Heart left ventricle (tissue), 16 donors: ENCODE data around the gene COLEC11. TPM values are rescaled to one million over a fixed set of nuclear protein-coding genes. Genes with fewer than 3 reads are reported as not detected.
A peak's percentile ranks its signal among the peaks of the same experiment; 100 is the strongest.
"Not testable (repeated sequence)": the region's sequence is repeated elsewhere in the genome, so short reads cannot be mapped to it uniquely, and the experiment has no call there.

Experiments used
- ATAC-seq, 4 donors: fragments of 200-7000 bp; cut with Tn5 transposase; one replicate each; pipeline ENCODE4 v1.9.1; 2020 to 2022; ENCODE audit warnings: moderate library complexity in 4 of 4, mild to moderate bottlenecking in 3 of 4, moderate number of reproducible peaks in 1 of 4
- DNase-seq, 5 donors: peaks; one replicate each; pipeline ENCODE4 v3.0.0-alpha.2; 2020
- H3K27ac ChIP-seq, 12 donors: fragments of 200-600 bp; sonication (generic) in 4 of 12; one replicate each; pipeline versions ENCODE4 v1.5.0 to v1.8.0; 2016 to 2022; ENCODE audit warnings: mild to moderate bottlenecking in 2 of 12
- H3K27me3 ChIP-seq, 9 donors: fragments of 200-600 bp; sonication (generic) in 2 of 9; one replicate each; pipeline versions ENCODE4 v1.5.1 to v1.8.0; 2016 to 2022; ENCODE audit warnings: mild to moderate bottlenecking in 3 of 9
- H3K36me3 ChIP-seq, 9 donors: fragments of 200-600 bp; sonication (generic) in 2 of 9; one replicate each; pipeline versions ENCODE4 v1.5.0 to v1.8.0; 2018 to 2022; ENCODE audit warnings: mild to moderate bottlenecking in 2 of 9
- H3K4me1 ChIP-seq, 12 donors: fragments of 200-600 bp; sonication (generic) in 4 of 12; one replicate each; pipeline versions ENCODE4 v1.5.0 to v1.8.0; 2016 to 2022; ENCODE audit warnings: mild to moderate bottlenecking in 3 of 12
- H3K4me3 ChIP-seq, 12 donors: fragments of 200-600 bp; sonication (generic) in 4 of 12; one replicate each; pipeline versions ENCODE4 v1.5.0 to v1.8.0; 2017 to 2022; ENCODE audit warnings: mild to moderate bottlenecking in 9 of 12, moderate library complexity in 4 of 12
- H3K9me3 ChIP-seq, 12 donors: fragments of 200-600 bp; sonication (generic) in 4 of 12; one replicate each; pipeline versions ENCODE4 v1.5.0 to v1.8.0; 2016 to 2022; ENCODE audit warnings: mild to moderate bottlenecking in 1 of 12
- CTCF ChIP-seq, 12 donors: fragments of 200-600 bp; sonication (generic) in 4 of 12; IDR thresholded peaks; one replicate each; pipeline versions ENCODE4 v1.5.0 to v1.8.0; 2018 to 2022; ENCODE audit warnings: antibody characterized with exemption in 12 of 12, mild to moderate bottlenecking in 5 of 12
- POLR2A ChIP-seq, 2 donors: fragments of 450-650 bp; IDR thresholded peaks; one replicate each; pipeline ENCODE4 v1.6.1; 2017; ENCODE audit warnings: antibody characterized with exemption in 2 of 2, mild to moderate bottlenecking in 2 of 2, moderate library complexity in 2 of 2
- WGBS, 4 donors: extraction: QIAGEN DNeasy Blood & Tissue Kit in 2 of 4; methylation state at CpG; one replicate each; pipeline versions ENCODE4 v1.1.5 to v1.1.7; 2013 to 2018; 5-methylcytosine and 5-hydroxymethylcytosine counted together
- intact Hi-C, 10 donors: fragments of 100-400 bp; cut with DNase I; formaldehyde crosslinking; loops; one replicate each; pipeline versions ENCODE4 v1.11.1 to v1.14.2; 2022
- polyA plus RNA-seq, 2 donors: library from polyadenylated mRNA; stranded (reverse); fragments of 200-250 nt; gene quantifications; one replicate each; pipeline ENCODE4 v1.2.3, GENCODE V29; 2013
- total RNA-seq, 9 donors: library from RNA; depleted of rRNA in 2 of 9; stranded (reverse); fragments of >200 nt in 2 of 9; fragmentation: NEBNext Ultra II Directional in 3 of 9; extraction: Animal tissue kit (Norgen Biotek cat#: 25700) in 3 of 9; gene quantifications; one replicate each; pipeline versions ENCODE4 v1.1.0 to v1.2.4, GENCODE V29; 2016 to 2023
- donor health status: ischemic (EF 13 %, LVEDD 7.1; RV severe dilation, severe dysfunction).
- donor health status: healthy with polysubstance abuse.
- donor health status: DM: no; HTN: yes; CAD: no.
- donor health status: DM: no; HTN: no; CAD: no.
- donor health status: ischemic (EF 25% LVEDD 6.9; RV normal size, moderate dysfunction).
- donor health status: ischemic (EF 25% LVEDD 5.7; RV mildly dilated, moderate dysfunction).
- donor health status: healthy.
- donor health status: DM: yes; HTN: yes; CAD: no.
- donor health status: ischemic (EF 35%, LVEDD 5.7; RV mildly dilated, moderate dysfunction).
- donor health status: nonischemic (EF 11% LVEDD 7.7; RV severe dilation, severe dysfunction).
- donor health status: DM: yes; HTN: yes; CAD: no.
- donor health status: PGD.
- donor health status: ischemic (EF 29% LVEDD 5.4; RV normal size, mild dysfunction).
- donor health status: nonischemic (EF 23%, LVEDD 6.1; RV moderate dilation, normal function).

Gene COLEC11
- total and polyA plus RNA-seq, 11 donors, result 2.3 to 12.5 (median 3.1) TPM

DNA sequence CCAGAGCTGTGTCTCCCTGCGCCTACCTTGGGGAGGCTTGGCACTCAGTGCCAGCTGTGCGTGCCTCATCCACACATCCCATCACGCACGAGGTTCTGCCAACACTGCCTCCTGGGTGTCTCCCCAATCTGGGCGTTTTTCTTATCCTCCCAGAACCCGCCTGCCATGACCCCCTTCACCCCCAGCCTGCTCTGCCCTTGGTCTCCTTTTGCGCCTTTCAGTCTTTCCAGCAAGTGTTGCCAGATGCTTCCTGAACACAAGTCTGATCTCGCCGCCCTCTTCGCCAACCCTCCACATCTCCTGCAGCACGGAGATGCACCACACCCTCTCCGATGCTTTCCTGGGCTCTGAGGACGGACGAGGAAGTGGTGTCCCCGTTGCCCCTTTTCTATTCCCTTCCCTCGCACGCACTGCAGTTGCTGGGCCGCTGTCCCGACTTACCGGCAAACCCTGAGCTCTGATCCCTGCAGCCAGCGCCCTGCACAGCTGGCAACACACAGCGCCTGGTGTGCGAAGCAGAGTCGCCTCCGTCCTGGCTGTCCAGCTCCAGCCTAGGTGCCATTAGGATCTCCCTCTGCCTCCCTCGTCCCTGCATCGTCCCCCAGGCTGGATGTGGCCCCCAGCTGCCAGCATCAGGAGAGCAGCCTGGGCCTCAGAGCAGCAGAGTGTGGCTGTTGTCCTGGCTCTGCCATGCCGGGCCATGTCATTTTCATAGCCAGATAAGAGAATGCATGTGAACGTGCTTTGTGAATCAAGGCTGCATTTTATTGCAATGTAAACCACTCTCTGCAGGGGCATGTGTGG is 40.5 kb downstream of the COLEC11 start:
- TF ChIP-seq CTCF (IDR thresholded peaks at IDR 0.05) (no peak), POLR2A (IDR thresholded peaks at IDR 0.05) (no peak)
- 82 to 84% (median 83%) methylated on average over 29 of the region's 29 CpGs for WGBS, 4 donors
- Histone ChIP-seq H3K4me3 (no peak overlapping the region), H3K36me3 (no peaks in the 10 kb centered on the region), H3K4me1 (peaks cover 0 to 2% (median 0%) of the 10 kb centered on the region in 12 donors), H3K27me3 (no peaks in the 10 kb centered on the region), H3K9me3 (no peaks in the 10 kb centered on the region), H3K27ac (no peak overlapping the region)
- ATAC-seq (no peak), DNase-seq (peak in 3 of 5 donors; percentile 13 to 47 (median 19))
- intact Hi-C loops, result no loop called here

- H3K27ac ChIP-seq, H3K4me1 ChIP-seq, H3K9me3 ChIP-seq, H3K27me3 ChIP-seq, ATAC-seq, H3K4me3 ChIP-seq, H3K36me3 ChIP-seq, intact Hi-C loops: not testable (repeated sequence)
- 91 to 97% (median 95%) methylated on average over 16 of the region's 16 CpGs for WGBS, 4 donors
- DNase-seq, result peak in 2 of 5 donors; percentile 9
Measured at GRCh38 chr2:3635975-3636327, 41.0 kb downstream of the COLEC11 start.

- H3K27ac ChIP-seq, result no peak overlapping the region
- intact Hi-C loops, result no loop called here
- no peak overlapping the region for H3K4me3 ChIP-seq
- WGBS, 4 donors, result 83 to 90% (median 86%) methylated on average over 11 to 13 of the region's 13 CpGs
- TF ChIP-seq CTCF (IDR thresholded peaks at IDR 0.05) (no peak), POLR2A (IDR thresholded peaks at IDR 0.05) (no peak)
- H3K36me3 ChIP-seq, result no peaks in the 10 kb centered on the region
- no peaks in the 10 kb centered on the region for H3K9me3 ChIP-seq
- H3K4me1 ChIP-seq, result no peaks in the 10 kb centered on the region
- DNase-seq (peak in 2 of 5 donors; percentile 7 to 32), ATAC-seq (no peak)
- no peaks in the 10 kb centered on the region for H3K27me3 ChIP-seq
Measured at GRCh38 chr2:3636586-3637310, 41.8 kb downstream of the COLEC11 start.

- no peaks in the 10 kb centered on the region for H3K27me3 ChIP-seq
- no peaks in the 10 kb centered on the region for H3K9me3 ChIP-seq
- no peak for TF ChIP-seq CTCF (IDR thresholded peaks at IDR 0.05)
- no peak for TF ChIP-seq POLR2A (IDR thresholded peaks at IDR 0.05)
- DNase-seq, result peak in 3 of 5 donors; percentile 2 to 23 (median 8)
- no peak for ATAC-seq
- WGBS, 4 donors, result 83 to 89% (median 86%) methylated on average over 11 of the region's 11 CpGs
- intact Hi-C loops, result no loop called here
- no peak overlapping the region for H3K4me3 ChIP-seq
- H3K4me1 ChIP-seq, result no peaks in the 10 kb centered on the region
- H3K36me3 ChIP-seq, result no peaks in the 10 kb centered on the region
- H3K27ac ChIP-seq, result no peak overlapping the region
Measured at GRCh38 chr2:3637311-3637675, 42.4 kb downstream of the COLEC11 start.
